AG09319 (cell line): ENCODE results near the gene ACVRL1.

Experiments
- DNase-seq: peaks from one replicate; pipeline ENCODE4 v3.0.0-alpha.2; 2010; ENCODE audit warnings: low read depth; ENCODE audit errors: extremely low read depth
- TF ChIP-seq, protein P1 (sequence below): IDR thresholded peaks from 2 replicates; pipeline ENCODE4 v1.5.1; 2011; ENCODE audit warnings: low read depth, mild to moderate bottlenecking, inconsistent platforms, low read length, moderate library complexity

Gene ACVRL1

DNA sequence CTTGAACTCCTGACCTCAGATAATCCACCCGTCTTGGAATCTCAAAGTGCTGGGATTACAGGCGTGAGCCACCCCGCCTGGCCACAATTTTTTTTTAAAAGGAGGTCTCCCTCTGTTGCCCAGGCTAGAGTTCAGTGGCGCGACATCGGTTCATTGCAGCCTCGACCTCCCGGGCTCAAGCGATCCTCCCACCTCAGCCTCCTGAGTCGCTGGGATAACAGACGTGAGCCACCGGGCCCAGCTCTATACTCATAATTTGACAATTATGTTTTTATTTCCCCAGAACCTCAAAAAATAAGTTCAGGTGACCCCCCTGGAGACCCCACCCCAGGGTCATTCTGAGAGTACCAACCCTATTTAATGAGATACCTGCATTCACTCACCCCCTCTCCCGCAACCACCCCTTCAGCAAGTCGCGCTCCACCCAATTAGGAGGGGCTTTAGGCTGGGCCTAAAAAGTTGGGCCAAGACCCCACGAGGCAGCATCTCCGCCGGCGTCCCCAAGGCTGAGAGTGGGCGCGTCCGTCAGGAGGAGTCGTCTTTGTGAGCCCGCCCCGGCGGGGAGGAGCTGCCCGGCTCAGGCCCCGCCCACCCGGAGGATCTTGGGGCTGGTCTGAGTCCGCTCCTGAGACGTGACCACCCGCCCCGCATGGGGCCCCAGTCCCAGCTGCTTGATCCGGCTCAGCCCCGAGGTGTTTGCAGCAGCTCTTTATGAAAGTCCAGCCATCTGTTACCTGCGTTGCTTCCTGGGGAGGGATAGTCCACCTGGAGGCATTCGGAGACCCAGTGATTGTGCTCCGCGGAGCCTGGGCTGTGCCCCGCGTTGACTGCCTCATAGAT lies 19.6 kb upstream of the ACVRL1 start, which contains the start of gene ANKRD33:
Gene ANKRD33, plus strand, starts transcription at position 628 of the 840 bp plus-strand sequence. Its CDS starts 84 bp downstream, at position 712.
- TF ChIP-seq, protein P1, sequence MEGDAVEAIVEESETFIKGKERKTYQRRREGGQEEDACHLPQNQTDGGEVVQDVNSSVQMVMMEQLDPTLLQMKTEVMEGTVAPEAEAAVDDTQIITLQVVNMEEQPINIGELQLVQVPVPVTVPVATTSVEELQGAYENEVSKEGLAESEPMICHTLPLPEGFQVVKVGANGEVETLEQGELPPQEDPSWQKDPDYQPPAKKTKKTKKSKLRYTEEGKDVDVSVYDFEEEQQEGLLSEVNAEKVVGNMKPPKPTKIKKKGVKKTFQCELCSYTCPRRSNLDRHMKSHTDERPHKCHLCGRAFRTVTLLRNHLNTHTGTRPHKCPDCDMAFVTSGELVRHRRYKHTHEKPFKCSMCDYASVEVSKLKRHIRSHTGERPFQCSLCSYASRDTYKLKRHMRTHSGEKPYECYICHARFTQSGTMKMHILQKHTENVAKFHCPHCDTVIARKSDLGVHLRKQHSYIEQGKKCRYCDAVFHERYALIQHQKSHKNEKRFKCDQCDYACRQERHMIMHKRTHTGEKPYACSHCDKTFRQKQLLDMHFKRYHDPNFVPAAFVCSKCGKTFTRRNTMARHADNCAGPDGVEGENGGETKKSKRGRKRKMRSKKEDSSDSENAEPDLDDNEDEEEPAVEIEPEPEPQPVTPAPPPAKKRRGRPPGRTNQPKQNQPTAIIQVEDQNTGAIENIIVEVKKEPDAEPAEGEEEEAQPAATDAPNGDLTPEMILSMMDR = no peak
- no peak for DNase-seq

DNA sequence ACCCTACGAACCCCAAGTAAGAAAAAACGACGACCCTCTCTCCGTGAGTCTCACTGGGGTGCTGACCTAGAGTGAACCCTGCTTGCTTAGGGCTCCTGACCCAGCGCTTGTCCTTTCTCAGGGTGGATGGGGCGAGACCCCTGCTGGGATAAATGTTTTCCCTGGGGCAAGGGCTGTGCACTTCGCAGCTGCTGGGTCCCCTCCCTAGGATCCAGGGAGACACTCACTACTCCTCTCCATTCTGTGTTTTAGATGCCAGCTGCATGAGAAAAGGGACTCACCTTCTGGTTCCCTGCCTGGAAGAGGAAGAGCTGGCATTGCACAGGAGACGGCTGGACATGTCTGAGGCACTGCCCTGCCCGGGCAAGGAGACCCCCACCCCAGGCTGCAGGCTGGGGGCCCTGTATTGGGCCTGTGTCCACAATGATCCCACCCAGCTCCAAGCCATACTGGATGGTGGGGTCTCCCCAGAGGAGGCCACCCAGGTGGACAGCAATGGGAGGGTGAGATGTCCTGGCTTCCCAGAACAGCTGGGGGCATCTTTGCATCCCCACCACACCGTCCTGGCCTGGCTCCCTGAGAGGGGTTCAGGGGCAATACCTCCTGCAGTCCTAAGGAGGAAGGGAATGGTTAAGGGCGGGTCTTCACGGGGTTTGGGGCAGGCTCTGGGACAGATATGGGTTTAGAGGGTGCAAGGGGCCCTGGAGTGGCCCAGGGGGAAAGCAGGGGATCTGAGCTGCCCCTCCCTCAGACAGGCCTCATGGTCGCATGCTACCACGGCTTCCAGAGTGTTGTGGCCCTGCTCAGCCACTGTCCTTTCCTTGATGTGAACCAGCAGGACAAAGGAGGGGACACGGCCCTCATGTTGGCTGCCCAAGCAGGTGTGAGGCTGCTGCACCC lies 18.7 kb upstream of the ACVRL1 start:
- TF ChIP-seq, protein P1 = no peak
- DNase-seq = no peak

DNA sequence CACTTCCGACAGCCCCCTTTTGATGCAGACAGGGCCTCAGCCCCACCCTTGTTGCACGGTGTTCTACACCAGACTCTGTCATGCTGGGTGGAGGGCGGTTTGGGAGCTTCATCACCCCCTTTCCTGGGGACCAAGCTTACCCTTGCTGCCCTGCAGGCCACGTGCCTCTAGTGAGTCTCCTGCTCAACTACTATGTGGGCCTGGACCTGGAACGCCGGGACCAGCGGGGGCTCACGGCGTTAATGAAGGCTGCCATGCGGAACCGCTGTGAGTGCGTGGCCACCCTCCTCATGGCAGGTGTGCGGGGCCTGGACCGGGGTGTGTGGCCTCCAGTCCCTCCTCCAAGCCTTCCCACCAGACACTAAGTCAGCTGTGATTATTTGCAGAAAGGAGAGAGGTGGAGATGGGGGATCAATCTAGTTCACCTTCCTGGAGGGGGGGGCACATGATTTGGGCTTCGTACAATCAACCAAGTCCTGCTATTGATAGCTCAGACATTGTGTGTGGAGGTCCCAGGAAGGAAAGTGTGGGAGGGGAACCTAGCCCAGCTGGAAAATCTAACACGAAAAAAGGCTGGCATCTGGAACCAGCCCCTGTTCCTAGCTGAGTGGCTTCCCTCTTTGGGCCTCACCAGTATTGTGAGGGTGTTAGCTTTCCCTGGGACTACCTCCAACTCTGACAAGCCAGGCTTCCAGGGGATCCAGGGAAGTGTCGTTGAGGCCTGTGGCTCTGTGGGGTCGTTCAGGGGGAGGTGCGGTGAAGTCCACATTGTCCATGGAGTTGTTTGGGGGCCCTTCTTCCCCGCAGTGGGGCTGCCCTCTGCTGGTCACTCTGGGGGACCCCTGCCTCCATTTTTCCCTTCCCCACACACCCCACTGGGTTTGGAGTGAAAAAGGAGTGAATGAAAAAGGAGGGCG lies 17.8 kb upstream of the ACVRL1 start:
- DNase-seq = no peak
- TF ChIP-seq, protein P1 = peak; percentile 22

DNA sequence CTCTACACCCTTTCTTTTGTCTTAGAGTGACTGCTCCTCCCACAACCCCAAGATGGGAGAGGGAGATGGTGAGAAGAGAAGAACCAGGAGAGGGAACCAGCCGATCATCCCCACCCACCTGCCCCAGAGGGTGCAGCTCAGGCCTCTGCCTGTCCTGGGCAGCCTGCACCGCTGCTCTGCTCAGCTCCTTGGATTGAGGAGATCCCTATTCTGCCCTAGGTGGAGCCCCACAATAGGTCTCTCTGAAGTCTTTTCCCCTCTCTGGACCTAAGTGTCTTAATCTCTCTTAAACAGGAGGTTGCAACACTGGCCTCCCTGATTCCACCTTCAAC lies 17.2 kb upstream of the ACVRL1 start:
- DNase-seq = no peak
- TF ChIP-seq, protein P1 = no peak

DNA sequence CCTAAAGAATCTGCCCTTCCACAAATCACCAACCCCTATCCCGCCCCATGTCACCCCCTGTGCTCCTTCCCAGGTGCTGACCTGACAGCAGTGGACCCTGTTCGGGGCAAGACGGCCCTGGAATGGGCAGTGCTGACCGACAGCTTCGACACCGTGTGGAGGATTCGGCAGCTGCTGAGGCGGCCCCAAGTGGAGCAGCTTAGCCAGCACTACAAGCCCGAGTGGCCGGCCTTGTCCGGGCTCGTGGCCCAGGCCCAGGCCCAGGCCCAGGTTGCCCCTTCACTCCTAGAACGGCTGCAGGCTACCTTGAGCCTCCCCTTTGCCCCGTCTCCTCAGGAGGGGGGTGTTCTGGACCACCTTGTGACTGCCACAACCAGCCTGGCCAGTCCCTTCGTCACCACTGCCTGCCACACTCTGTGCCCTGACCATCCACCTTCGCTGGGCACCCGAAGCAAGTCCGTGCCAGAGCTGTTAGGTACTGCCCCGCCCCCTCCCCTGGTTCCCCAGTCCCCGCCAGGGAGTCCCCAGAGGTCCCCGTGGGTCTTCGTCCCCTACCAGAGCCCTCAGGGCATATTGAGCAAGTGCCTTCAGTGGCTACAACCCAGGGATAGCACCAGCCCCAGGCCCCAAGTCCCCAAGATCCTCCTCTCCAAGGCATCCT lies 16.7 kb upstream of the ACVRL1 start:
- TF ChIP-seq, protein P1 = no peak
- DNase-seq = no peak

DNA sequence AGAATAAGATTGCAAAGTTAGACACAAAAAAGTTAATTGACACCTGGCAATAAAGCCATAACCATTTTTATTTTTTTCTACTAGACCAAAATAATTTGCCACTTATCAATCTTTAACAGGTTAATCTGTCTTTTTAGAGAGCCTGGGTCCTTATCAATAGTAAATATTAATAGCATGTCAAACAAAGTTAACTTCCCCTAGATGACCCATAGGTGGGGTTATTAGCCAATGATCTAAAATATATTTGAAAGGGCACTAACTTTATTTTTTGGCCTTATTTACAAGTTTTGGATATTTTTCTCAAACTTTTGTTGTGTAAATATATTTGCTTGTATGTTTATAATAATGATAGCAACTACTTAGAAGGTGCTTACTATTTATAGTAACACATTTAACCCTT lies 15.5 kb upstream of the ACVRL1 start:
- TF ChIP-seq, protein P1 = peak; percentile 35
- DNase-seq = no peak
